ENCODE data around the gene TNFAIP8L1. TPM values are rescaled to one million over a fixed set of nuclear protein-coding genes. Genes with fewer than 3 reads are reported as not detected.

Gene TNFAIP8L1
- total RNA-seq, 1 donor from 2014 or later: 60.1 TPM

DNA sequence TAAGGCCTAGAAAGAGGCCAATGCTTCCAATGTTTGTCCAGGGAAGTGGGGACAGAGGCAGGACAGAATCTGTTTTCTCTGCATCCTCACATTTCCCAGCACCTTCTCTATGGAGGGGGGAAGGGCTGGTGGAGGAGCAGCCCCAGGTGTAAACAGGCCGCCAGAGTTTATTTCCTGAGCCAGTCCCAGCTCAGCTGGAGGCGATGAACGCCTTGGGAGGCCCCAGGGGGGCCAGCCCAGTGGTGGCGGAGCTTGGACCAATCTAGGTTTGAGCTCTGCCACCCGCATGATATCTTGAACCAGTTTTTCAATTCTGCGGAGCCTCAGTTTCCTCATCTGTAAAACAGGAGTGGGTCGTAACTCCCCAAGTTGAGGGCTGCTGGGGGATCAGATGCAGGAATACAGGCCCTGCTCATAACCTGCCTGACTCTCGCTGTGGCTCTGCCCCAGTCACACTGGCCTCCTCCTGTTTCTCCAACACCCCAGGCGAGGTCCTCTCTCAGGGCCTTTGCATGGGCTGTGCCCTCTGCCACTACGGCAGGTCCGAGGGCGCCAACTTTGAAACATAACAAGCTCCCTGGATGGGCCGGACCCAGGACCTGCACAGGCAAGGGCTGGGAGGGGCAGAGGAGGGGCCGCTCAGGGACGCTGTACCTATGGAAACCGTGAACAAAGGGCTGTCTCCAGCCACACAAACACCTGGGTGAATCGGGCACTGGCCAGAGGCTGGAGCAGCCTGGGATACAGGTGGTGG lies 1.1 kb downstream of the TNFAIP8L1 start:
- no peak for DNase-seq (ENCODE audit: low spot score)
- Mint-ChIP-seq H3K4me3 (ENCODE audit: unreplicated experiment) (peak overlapping the region; percentile 98), H3K27me3 (ENCODE audit: unreplicated experiment) (peaks cover 13% of the 10 kb centered on the region), H3K4me1 (ENCODE audit: unreplicated experiment) (peaks cover 23% of the 10 kb centered on the region), H3K27ac (ENCODE audit: unreplicated experiment) (no peak overlapping the region), H3K9me3 (ENCODE audit: unreplicated experiment) (no peaks in the 10 kb centered on the region), H3K36me3 (ENCODE audit: low read depth, unreplicated experiment) (no peaks in the 10 kb centered on the region)
- TF ChIP-seq, protein P1, sequence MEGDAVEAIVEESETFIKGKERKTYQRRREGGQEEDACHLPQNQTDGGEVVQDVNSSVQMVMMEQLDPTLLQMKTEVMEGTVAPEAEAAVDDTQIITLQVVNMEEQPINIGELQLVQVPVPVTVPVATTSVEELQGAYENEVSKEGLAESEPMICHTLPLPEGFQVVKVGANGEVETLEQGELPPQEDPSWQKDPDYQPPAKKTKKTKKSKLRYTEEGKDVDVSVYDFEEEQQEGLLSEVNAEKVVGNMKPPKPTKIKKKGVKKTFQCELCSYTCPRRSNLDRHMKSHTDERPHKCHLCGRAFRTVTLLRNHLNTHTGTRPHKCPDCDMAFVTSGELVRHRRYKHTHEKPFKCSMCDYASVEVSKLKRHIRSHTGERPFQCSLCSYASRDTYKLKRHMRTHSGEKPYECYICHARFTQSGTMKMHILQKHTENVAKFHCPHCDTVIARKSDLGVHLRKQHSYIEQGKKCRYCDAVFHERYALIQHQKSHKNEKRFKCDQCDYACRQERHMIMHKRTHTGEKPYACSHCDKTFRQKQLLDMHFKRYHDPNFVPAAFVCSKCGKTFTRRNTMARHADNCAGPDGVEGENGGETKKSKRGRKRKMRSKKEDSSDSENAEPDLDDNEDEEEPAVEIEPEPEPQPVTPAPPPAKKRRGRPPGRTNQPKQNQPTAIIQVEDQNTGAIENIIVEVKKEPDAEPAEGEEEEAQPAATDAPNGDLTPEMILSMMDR (IDR thresholded peaks at IDR 0.05; ENCODE audit: unreplicated experiment): no peak

DNA sequence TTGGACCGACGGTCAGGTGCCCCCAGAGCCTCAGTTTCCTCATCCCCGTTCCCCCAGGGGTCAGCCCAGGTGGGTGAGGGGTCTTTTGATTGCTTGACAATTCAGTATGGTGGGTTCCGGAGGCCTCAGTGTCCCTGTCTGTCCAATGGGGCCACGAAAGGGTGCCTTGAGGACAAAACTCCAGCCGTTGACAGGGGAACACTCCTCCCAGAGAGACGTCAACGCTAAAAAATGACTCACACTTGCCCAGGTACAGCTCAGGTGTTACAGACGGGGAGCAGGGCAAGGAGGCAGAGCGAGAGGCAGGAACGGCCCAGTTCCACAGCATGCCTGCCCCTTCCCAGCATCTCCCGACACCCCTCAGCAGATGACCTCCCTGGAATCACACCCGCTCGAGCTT lies 1.8 kb downstream of the TNFAIP8L1 start:
- TF ChIP-seq, protein P1 (IDR thresholded peaks at IDR 0.05; ENCODE audit: unreplicated experiment): no peak
- Mint-ChIP-seq H3K27ac (ENCODE audit: unreplicated experiment) (no peak overlapping the region), H3K4me3 (ENCODE audit: unreplicated experiment) (peak overlapping the region; percentile 67), H3K9me3 (ENCODE audit: unreplicated experiment) (no peaks in the 10 kb centered on the region), H3K27me3 (ENCODE audit: unreplicated experiment) (peaks cover 13% of the 10 kb centered on the region), H3K4me1 (ENCODE audit: unreplicated experiment) (peaks cover 23% of the 10 kb centered on the region), H3K36me3 (ENCODE audit: low read depth, unreplicated experiment) (no peaks in the 10 kb centered on the region)
- DNase-seq (ENCODE audit: low spot score): no peak

DNA sequence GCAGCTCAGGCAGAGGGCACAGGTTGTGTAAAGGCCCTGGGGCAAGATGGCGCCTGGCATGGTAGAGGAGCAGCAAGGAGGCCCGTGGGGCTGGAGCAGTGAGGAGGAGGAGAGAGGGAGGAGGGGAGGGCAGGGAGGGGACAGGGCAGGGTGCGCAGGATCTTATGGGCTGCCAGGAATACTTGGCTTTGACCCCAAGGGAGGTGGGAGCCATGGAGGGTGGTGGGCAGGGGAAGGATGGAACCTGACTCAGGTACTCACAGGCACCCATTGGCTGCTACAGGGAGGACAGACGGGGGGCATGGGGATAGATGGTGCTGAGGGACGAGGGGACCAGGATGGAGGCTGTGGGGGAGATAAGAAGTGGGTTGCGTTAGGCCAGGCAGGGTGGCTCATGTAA lies 3.3 kb downstream of the TNFAIP8L1 start:
- H3K36me3 Mint-ChIP-seq (ENCODE audit: low read depth, unreplicated experiment): peaks cover 3% of the 10 kb centered on the region
- H3K4me1 Mint-ChIP-seq (ENCODE audit: unreplicated experiment): peaks cover 25% of the 10 kb centered on the region
- no peak overlapping the region for H3K4me3 Mint-ChIP-seq (ENCODE audit: unreplicated experiment)
- H3K9me3 Mint-ChIP-seq (ENCODE audit: unreplicated experiment): no peaks in the 10 kb centered on the region
- peaks cover 11% of the 10 kb centered on the region for H3K27me3 Mint-ChIP-seq (ENCODE audit: unreplicated experiment)
- no peak overlapping the region for H3K27ac Mint-ChIP-seq (ENCODE audit: unreplicated experiment)
- DNase-seq (ENCODE audit: low spot score): no peak
- TF ChIP-seq, protein P1 (IDR thresholded peaks at IDR 0.05; ENCODE audit: unreplicated experiment): no peak

DNA sequence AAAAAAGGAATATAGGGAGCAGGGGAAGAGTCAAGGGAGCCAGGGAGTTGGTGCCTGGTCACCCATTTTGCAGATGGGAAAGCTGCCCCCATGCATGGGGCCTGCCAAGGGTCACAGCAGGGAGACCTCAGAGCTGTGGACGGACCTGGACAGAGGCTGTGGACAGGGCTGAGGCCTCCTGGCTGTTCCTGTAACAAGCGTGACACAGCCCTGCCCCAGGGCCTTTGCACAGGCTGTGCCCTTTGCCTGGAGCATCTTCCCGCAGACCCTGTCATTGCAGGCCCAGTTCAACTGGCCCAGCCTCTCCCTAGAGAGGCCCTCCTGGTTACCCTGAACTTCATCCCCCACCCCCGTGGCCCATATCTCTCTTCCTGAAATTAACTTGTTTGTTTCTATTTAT lies 6.4 kb downstream of the TNFAIP8L1 start:
- peaks cover 9% of the 10 kb centered on the region for H3K27me3 Mint-ChIP-seq (ENCODE audit: unreplicated experiment)
- no peak overlapping the region for H3K4me3 Mint-ChIP-seq (ENCODE audit: unreplicated experiment)
- DNase-seq (ENCODE audit: low spot score): no peak
- H3K4me1 Mint-ChIP-seq (ENCODE audit: unreplicated experiment): peaks cover 42% of the 10 kb centered on the region
- H3K9me3 Mint-ChIP-seq (ENCODE audit: unreplicated experiment): no peaks in the 10 kb centered on the region
- H3K27ac Mint-ChIP-seq (ENCODE audit: unreplicated experiment): no peak overlapping the region
- TF ChIP-seq, protein P1 (IDR thresholded peaks at IDR 0.05; ENCODE audit: unreplicated experiment): no peak
- peaks cover 7% of the 10 kb centered on the region for H3K36me3 Mint-ChIP-seq (ENCODE audit: low read depth, unreplicated experiment)

Measured in endothelial cell (in vitro differentiated cells).